Ovary (tissue), 3 donors: ENCODE results near the gene HSPA1B.

Source experiments
- CTCF ChIP-seq, 3 donors: fragments of 450-650 bp in 2 of 3; fragments of 200-600 bp in 1 of 3; IDR thresholded peaks; one replicate each; pipeline versions ENCODE4 v1.5.1 to v1.8.0; 2016 to 2022; ENCODE audit warnings: antibody characterized with exemption in 3 of 3, mild to moderate bottlenecking in 1 of 3
- EP300 ChIP-seq: sonication (generic); formaldehyde crosslinking; IDR thresholded peaks from one replicate; pipeline ENCODE4 v1.6.1; 2017; ENCODE audit warnings: antibody characterized with exemption
- POLR2A ChIP-seq: fragments of 450-650 bp; IDR thresholded peaks from one replicate; pipeline ENCODE4 v1.6.1; 2017; ENCODE audit warnings: antibody characterized with exemption, mild to moderate bottlenecking, moderate library complexity
- donor health status: DM: no; HTN: no; CAD: no.

GRCh38 chr6:31870385-31870921 is 42.9 kb downstream of the HSPA1B start:
- TF ChIP-seq CTCF (IDR thresholded peaks at IDR 0.05) (no peak), POLR2A (no peak), EP300 (no peak)
